ENCODE measurements around the gene OR10K2. TPM values are rescaled to one million over a fixed set of nuclear protein-coding genes. Genes with fewer than 3 reads are reported as not detected.
"Not testable (repeated sequence)": the region's sequence is repeated elsewhere in the genome, so short reads cannot be mapped to it uniquely, and the experiment has no call there.

Gene OR10K2
- total and polyA plus RNA-seq, 8 donors = not detected

GRCh38 chr1:158391099-158391498, 34.9 kb downstream of the OR10K2 start:
- intact Hi-C loops (cut with DNase I; ENCODE audit: low total_unique reads) = no loop called here
- Histone ChIP-seq H3K27ac (no peak overlapping the region), H3K9me3 (peaks cover 0 to 5% (median 0%) of the 10 kb centered on the region in 4 donors)

GRCh38 chr1:158390331-158390730, 35.7 kb downstream of the OR10K2 start:
- H3K9me3 ChIP-seq = peaks cover 0 to 5% (median 0%) of the 10 kb centered on the region in 4 donors
- 22 to 42% (median 33%) methylated on average over 1 of the region's 1 CpG for WGBS, 5 donors
- H3K36me3 ChIP-seq = no peaks in the 10 kb centered on the region
- intact Hi-C loops (cut with DNase I; ENCODE audit: low total_unique reads) = no loop called here
- H3K27ac ChIP-seq = no peak overlapping the region
- no peak for DNase-seq
- TF ChIP-seq POLR2AphosphoS5 (IDR thresholded peaks at IDR 0.05) (no peak), POLR2A (IDR thresholded peaks at IDR 0.05) (no peak), CTCF (IDR thresholded peaks at IDR 0.05) (no peak), EP300 (IDR thresholded peaks at IDR 0.05) (no peak)
- no peak overlapping the region for H3K4me3 ChIP-seq
- no peaks in the 10 kb centered on the region for H3K4me1 ChIP-seq
- H3K27me3 ChIP-seq = no peaks in the 10 kb centered on the region

More at GRCh38 chr1:158391099-158391498, 34.9 kb downstream of the OR10K2 start:
- H3K4me1 ChIP-seq = no peaks in the 10 kb centered on the region
- no peaks in the 10 kb centered on the region for H3K27me3 ChIP-seq
- H3K36me3 ChIP-seq = no peaks in the 10 kb centered on the region
- no peak for DNase-seq
- no peak for TF ChIP-seq CTCF (IDR thresholded peaks at IDR 0.05)
- TF ChIP-seq POLR2AphosphoS5 (IDR thresholded peaks at IDR 0.05) = no peak
- no peak for TF ChIP-seq EP300 (IDR thresholded peaks at IDR 0.05)
- no peak for TF ChIP-seq POLR2A (IDR thresholded peaks at IDR 0.05)
- H3K4me3 ChIP-seq = no peak overlapping the region

- DNase-seq = no peak
- H3K27me3 ChIP-seq = peaks cover 0 to 2% (median 0%) of the 10 kb centered on the region in 3 donors
- H3K4me1 ChIP-seq = no peaks in the 10 kb centered on the region
- H3K36me3 ChIP-seq = no peaks in the 10 kb centered on the region
- TF ChIP-seq CTCF (IDR thresholded peaks at IDR 0.05) (no peak), POLR2A (IDR thresholded peaks at IDR 0.05) (no peak), POLR2AphosphoS5 (IDR thresholded peaks at IDR 0.05) (no peak), EP300 (IDR thresholded peaks at IDR 0.05) (no peak)
- peaks cover 0 to 37% (median 32%) of the 10 kb centered on the region in 4 donors for H3K9me3 ChIP-seq
- no peak overlapping the region for H3K4me3 ChIP-seq
- no peak overlapping the region for H3K27ac ChIP-seq
- WGBS, 5 donors = 58 to 79% (median 70%) methylated on average over 1 of the region's 1 CpG
- intact Hi-C loops (cut with DNase I; ENCODE audit: low total_unique reads) = no loop called here
Measured at GRCh38 chr1:158374860-158375259, 51.2 kb downstream of the OR10K2 start.

DNA sequence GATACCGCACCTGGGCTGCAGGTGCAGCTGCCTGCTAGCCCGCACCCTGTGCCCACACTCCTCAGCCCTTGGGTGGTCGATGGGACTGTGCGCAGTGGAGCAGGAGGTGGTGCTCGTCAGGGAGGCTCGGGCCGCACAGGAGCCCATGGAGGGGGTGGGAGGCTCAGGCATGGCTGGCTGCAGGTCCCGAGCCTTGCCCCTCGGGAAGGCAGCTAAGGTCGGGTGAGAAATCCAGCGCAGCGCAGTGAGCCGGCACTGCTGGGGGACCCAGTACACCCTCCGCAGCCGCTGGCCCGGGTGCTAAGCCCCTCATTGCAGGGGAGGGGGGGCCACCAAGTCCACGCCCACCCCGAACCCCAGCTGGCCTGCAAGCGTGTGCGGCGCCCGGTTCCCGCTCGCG, 51.9 kb downstream of the OR10K2 start:
- H3K27me3 ChIP-seq, DNase-seq: not testable (repeated sequence)
- 88 to 98% (median 95%) methylated on average over 6 to 25 of the region's 25 CpGs for WGBS, 5 donors

GRCh38 chr1:158371188-158371953, 54.7 kb downstream of the OR10K2 start:
- no peak for DNase-seq
- no peaks in the 10 kb centered on the region for H3K4me1 ChIP-seq
- peaks cover 0 to 39% (median 33%) of the 10 kb centered on the region in 4 donors for H3K9me3 ChIP-seq
- TF ChIP-seq CTCF (IDR thresholded peaks at IDR 0.05) = no peak
- no peak for TF ChIP-seq EP300 (IDR thresholded peaks at IDR 0.05)
- TF ChIP-seq POLR2A (IDR thresholded peaks at IDR 0.05) = no peak
- TF ChIP-seq POLR2AphosphoS5 (IDR thresholded peaks at IDR 0.05) = no peak
- H3K27me3 ChIP-seq = peaks cover 0 to 2% (median 0%) of the 10 kb centered on the region in 3 donors
- H3K27ac ChIP-seq = no peak overlapping the region
- H3K4me3 ChIP-seq = no peak overlapping the region
- intact Hi-C loops (cut with DNase I; ENCODE audit: low total_unique reads) = no loop called here
- WGBS, 5 donors = 59 to 67% (median 64%) methylated on average over 6 of the region's 6 CpGs
- H3K36me3 ChIP-seq = no peaks in the 10 kb centered on the region

More for the DNA sequence above, 51.9 kb downstream of the OR10K2 start:
- H3K27ac ChIP-seq; H3K4me3 ChIP-seq; H3K36me3 ChIP-seq; H3K4me1 ChIP-seq; intact Hi-C loops (cut with DNase I; ENCODE audit: low total_unique reads): not testable (repeated sequence)
- peaks cover 0 to 37% (median 32%) of the 10 kb centered on the region in 4 donors for H3K9me3 ChIP-seq
